HT1080 (cell line): Measurements from ENCODE around the gene MYO1E. TPM values are rescaled to one million over a fixed set of nuclear protein-coding genes. Genes with fewer than 3 reads are reported as not detected.

ENCODE experiments used
- DNase-seq: peaks from one replicate; pipeline ENCODE4 v3.0.0-alpha.2; 2015; ENCODE audit warnings: low read depth
- total RNA-seq: library from RNA; depleted of rRNA; stranded (reverse); fragments of >200 nt; shearing (Covaris generic); gene quantifications from 2 replicates; pipeline ENCODE4 v1.2.3, GENCODE V29; 2014

MYO1E gene
- total RNA-seq, 1 experiment from 2014 or later: 20.2 TPM

DNA sequence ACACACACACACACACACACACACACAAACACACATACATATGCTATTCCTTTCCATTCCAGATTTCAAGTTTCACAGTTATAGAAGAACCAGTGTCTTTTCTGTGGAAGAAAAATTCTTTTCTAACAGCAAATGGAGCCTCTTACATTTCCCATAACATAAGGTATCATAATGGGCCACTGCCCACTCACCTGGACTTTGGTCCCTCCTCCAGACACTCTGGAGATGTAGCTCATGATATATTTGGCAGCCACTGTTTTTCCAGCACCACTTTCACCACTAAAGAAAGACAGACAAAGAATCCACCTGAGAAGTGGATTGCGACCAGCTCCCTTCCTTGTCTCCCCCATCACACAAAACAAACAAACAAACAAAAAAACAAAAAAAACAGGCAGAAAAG lies 136.3 kb downstream of the MYO1E start:
- no peak for DNase-seq

DNA sequence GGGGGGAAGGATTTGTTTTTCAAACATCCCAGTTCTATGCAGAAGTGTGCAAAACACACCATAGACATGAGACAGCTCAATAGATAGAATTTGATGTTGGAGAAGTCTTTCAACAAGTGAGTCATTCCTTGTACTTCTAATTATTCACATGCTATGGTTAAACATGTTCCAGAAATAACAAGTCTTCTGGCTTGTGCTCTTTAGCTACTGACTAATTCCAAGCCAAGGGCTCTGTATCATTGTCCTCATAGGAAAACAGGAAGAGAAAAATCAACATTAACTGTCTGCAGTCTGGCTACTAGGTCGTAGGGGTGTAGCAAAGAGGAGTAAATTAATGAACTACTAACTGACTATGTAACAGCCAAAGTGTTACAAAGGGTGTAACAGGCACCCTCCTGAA lies 140.2 kb downstream of the MYO1E start:
- DNase-seq: peak; percentile 80

DNA sequence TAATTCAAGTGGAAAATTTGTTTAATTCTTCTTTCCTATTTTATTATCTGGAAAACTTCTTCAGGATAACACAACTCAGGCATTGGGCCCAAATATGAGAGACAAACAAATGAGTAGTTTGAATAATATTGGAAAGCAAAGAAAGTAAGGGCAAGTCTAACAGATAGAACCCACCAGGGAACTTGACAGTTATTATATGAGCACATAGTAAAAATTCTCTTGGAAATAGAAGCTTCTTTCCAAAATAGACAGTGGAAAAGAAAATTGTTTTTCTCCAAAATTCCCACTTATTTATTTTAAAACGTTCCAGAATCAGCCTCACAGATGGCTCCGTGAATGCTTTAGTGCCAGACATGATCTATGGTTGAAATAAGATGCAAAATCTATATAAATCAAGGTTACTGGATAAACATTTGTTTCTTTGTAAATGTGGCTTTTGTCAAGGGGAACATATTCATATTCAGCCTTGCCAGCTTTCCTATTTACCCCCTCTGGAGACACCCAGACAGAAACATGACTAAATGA lies 142.1 kb downstream of the MYO1E start:
- no peak for DNase-seq

DNA sequence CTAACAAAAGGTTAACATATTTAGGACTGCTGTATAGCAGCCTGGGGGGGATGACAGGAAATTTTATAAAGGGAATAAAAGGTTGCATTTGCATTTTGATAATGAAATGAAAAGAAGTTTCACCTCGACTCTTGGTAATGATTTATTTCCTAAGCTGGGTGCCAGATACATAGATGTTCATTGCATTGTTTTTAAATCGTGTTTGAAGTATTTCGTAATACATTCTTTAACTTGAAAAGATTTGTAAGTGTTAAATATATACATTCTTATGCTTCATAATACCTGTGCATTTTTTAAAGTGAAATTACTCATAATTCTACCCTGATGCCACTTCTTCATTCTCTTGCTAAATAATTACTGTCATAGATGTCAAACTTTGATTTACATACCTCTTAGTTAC lies 143.2 kb downstream of the MYO1E start:
- DNase-seq: no peak

DNA sequence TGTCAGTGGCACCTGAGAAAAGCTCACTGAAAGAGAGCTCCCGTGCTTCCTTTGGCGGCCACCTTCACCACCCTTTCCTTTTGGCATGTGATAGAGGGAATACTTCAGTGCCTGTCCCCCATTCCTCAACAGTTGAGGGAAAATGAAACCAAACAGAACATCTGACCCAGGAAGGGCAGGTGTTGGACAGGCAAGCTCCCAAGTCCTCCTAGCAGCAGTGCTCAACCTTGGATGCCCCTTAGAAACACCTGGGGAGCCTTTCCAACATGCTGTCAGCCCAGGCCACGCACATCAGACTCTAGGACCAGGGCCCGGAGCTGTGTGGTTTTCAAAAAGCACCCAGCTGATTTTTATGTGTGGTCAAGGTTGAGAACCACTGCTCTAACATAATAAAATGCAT lies 143.7 kb downstream of the MYO1E start:
- DNase-seq: no peak

DNA sequence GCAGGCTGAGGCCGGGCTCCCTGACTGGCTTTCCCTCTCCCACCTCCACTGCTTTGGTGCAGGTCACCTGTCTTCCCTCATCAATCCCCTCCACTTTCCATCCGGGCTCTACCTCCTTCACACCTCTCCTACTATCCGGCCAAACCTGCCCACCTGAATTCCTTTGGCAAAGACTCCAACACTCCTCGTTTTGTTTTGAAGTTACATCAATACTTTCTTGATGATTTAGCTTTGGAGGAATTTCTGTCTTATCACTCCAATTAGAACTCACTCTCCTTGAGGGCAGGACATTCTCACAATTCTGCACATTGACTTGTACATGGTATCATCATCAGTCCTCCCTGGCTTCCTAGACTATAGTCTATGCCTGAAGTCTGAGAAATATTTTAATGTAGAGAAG lies 145.7 kb downstream of the MYO1E start:
- DNase-seq: no peak

DNA sequence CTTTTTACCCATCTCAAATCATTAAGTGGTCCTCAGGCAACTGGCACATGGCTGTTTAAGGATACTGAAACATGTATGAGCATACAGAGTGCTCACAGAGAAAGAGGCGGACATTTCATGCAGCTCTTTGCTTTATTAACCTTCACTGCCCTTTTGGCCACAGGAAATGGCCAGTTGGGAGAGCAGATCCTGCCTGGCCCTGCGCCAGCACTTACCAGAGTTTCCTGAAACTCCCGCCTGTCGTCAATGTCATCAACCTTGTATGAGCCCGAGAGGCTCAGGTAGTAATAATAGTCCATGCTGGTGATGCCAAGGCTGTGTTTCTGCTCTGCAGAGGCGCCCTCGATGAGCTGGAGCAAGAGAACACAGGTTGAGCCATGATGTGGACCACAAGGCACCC lies 148.2 kb downstream of the MYO1E start:
- no peak for DNase-seq

DNA sequence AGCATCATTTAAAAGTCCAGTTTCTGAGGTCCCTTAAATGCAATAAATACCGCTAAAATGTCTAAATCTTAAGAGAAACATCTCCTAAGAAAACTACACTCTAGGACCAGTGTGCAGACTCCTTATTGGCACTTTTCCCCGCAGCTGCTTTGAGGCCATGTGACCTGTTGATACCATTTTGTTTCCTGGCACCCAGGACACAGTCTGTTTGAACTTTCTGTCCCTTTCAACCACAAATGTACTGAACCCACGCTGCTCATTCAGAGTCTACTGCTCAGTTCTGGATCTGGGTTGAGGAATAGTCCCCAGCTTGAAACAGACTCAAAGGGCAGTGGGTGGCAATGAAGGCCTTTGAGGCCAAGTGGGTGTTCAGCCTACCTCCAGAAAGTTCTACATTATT lies 148.9 kb downstream of the MYO1E start:
- DNase-seq: no peak

DNA sequence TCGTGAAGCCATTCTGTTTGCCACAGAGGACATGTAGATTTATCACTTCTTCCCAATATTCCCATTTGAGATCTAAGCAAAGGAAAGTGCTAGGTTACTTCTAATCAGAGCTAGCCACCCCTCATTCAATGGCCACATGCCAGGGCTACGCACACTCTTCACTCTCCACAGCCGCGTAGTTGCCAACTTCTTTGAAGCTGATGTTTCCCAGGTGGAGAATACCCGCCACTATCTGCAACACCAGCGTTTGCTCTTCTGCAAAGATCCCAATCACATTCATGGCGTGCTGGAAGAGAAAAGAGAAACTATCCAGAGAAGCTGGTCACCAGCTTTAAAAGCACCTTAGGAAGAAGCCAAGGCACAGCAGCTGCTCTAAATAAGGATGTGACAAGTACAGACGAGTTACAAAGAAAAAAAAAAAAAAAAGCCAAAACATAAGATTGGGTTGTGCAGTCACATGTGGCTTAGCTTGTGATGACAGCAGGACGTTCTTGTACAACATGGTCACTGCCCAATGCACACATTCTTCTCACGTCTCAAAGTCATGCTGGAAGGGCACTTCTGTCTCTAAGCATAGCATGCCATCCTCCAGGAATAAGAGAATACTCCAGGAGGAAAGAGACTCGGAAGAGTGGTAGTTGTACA lies 149.6 kb downstream of the MYO1E start:
- no peak for DNase-seq

DNA sequence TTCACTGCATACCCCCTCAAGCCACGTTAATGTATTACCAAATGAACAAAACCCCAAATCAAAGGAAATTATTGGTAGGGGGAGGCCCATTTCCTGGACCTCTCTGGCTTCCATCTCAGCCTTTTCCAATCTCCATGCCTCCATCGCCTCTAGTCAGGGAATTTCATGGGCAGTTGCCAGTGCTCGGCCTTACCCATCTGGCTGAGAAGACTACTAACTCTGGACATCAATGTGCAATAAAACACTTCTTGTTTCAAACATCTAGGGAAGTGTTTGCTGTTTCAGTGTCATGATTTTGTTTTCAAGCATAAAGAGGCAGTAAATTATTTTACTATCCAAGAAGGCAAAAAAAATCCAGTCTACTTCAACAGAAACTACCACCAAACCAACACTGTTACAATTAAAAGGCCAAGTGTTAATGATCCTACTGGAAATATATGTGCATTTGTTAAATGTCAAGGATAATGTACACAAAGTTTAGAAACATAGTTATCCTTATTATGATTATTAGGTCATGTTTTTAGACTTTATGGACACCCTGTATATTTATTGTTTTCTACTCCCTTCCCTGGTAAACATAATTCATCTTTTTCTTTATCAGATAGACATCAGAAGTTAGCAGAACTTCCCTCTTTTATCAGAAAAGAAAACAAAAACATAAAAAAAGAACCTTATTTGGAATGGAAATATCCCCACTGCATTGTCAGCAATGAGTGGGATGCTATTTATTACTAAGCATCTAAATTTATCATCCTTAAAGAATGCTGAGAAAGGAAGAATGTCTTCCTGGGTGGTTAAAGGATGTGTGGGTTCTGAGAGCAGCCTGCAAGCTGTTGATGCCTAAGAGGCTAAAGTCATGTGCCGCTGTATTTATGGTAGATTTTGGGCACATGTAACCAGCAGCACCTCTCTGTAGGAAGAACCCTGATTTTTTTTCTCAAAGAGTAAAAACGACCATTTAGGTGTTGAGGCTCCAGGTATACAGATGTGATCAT lies 150.9 kb downstream of the MYO1E start:
- peak; percentile 83 for DNase-seq

DNA sequence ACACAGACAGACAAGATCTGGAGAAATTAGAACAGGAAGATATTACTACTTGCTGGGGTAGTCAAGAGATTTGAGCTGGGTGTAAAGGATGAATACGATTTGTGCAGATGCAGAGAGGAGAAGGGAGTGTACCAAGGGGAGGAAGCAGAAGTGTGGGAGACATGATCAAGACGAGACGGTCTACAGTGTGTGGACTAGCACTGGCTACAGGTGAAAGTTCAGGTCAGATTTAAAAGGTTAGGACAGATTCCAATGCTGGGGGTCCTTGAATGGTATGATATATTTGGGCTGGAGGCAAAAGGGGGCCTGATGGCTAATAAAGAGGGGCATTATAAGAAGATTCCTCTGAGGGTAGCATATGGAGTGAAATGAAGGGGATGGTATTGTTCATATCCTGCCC lies 154.0 kb downstream of the MYO1E start:
- no peak for DNase-seq

DNA sequence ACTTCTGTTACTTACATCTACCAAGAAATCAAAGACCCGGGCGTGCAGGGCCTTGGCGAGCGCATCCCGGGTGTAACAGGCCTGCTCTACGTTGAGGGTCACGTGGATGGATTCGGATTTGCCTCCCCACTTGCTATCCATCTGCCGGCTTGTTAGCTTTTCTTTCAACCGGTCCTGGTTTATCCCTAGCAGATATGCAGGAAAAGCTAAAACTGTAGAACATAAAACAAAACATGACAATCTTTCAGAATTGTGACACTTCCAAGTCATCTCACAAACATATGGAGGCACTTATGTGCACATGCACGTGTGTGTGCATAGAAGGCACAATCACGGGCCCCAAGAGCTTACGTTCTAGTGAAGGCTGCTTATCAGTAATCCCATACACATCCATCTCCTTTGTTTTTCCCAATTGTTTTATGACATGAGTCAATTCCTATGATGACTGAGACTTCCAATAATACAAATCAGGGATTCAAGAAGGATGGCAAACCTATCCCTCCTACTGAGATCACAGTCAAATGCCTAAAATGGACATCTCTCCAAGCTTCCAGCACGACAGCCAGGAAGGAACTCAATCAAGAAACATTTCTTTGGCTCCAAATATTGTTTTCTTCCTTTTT lies 154.7 kb downstream of the MYO1E start:
- no peak for DNase-seq

DNA sequence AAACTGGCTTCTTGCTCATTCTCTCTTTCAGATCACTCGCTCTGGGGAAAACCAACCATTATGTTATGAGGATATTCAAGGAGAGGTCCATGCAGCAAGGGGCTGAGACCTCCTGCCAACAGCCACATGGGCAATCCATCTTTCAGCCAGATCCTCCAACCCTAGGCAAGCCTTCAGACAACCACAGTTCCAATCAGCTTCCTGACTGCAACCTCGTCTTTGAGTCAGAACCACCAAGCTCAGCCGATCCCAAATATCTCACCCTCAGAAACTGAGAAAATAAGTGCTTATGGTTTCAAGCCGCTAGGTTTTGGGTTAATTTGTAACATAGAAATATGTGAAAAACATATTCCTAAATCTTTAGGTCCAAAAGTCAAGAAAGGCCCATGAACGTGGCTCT lies 155.8 kb downstream of the MYO1E start:
- no peak for DNase-seq

DNA sequence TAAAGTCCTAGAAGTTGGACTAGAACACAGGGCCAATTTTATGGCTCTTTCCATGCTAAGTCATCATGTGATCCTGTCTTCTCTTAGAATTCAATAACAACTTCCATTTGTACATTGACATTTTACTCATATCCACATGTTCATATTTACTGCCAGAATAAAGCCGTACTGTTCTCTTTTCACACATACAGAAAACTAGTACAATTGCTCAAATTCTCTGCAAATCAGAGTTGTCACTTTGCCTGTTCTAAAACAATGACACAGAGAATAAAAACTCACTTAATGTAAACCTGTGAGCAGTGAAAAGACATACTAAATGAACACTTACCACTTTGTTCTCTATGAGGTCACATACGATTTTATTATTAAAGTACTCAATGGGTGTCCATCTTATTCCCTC lies 162.5 kb downstream of the MYO1E start:
- no peak for DNase-seq

DNA sequence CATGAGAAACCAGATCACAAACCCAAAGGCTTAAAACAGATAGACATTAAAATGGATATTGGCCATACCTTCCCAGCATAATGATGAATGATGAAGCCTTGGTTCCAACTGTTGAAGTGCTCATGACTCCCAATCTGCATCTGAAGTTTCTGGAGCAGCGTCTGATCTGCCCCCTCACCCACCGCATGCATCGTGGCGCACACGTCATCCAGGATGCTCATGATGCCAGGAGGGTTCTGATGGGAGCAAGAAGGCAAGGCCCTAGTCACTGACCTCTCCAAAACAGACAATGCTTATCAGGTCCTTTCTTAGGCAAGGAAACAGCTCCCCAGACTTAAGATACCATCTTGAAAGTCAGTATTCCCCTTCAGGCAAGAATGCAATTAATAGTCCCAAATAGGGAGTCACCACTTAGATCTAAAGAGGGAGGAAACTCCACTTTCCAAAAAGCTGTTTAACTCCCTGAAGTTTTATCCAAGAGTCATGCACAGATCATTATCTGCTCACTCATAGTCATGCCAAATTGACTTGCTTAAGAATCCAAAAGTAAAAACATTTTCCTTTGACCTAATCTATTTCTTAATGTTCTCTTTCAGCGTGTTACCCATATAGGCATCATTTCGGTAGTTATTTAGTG lies 163.9 kb downstream of the MYO1E start:
- no peak for DNase-seq

DNA sequence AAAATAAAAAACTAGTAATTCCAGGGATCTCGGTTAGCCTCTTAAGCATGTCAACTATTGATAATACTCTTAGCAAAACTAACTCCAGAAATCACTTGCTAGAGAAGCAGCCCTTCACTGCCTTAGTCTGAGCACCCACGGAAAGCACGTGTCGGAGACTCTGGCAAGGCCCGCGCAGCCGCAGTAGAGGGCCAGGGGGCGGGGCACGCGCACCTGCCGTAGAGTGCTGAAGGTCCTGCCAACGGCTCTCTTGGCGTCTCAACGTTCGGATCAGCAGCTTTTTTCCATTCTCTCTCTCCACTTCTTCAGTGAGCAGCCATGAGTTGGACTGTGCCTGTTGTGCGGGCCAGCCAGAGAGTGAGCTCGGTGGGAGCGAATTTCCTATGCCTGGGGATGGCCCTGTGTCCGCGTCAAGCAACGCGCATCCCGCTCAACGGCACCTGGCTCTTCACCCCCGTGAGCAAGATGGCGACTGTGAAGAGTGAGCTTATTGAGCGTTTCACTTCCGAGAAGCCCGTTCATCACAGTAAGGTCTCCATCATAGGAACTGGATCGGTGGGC lies 166.0 kb downstream of the MYO1E start, which contains the start of gene LDHAL6B:
Gene LDHAL6B (plus strand): TSS at position 221 of the 561 bp plus-strand sequence. CDS start 98 bp downstream, at position 319.
- no peak for DNase-seq

DNA sequence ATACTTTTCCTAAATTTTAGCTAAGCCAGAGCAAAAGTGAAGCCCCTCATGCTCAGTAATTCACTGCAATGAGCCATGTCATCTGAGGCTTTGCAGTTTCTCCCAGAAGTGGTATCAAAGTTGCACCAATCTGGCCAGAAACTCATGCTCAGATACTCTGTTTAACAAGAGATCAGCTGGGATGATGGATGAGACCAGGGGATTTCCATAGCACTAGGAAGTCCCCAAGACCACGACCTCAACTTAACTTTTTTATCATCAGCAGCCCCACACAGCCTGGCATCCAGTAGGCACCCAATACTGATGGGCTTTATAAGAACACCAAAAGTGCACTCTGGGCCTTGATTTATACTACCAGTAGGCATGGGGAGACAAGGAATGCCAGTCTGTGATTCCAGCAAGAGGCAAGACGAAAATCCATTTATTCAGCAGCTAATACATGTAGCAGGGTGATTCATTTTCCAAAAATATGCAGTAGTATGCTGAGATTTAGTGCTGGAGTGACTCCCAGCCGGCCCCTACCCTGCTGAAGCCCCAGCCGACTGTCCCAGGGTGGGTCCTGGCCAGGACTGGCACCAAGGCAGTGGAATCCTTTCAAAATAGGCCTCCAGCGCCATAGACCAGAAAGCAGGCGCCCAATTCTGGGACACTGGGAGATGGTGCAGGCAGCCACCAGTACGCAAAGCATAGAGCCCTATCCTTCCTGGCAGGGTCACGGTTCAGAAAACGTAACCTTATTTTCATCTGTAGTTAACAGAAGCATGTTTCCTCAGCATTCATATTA lies 166.6 kb downstream of the MYO1E start:
- no peak for DNase-seq

DNA sequence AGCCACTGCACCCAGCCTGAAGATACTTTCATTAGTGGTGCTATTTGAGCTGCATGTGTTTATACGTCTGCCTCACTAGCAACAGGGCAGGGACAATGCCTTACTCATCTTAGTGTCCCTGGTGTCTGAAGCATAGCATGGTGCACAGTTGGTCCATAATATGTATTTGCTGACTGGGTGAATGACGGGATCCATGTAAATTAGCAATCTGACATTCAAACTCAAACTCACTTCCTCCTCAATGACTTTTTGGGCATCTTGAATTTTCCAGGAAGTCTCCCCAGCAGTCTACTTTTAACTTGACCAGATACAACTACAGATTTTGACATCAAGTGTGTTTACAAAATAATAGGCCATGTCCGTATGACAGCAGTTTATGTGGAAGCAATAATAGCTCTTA lies 169.0 kb downstream of the MYO1E start:
- DNase-seq: no peak

DNA sequence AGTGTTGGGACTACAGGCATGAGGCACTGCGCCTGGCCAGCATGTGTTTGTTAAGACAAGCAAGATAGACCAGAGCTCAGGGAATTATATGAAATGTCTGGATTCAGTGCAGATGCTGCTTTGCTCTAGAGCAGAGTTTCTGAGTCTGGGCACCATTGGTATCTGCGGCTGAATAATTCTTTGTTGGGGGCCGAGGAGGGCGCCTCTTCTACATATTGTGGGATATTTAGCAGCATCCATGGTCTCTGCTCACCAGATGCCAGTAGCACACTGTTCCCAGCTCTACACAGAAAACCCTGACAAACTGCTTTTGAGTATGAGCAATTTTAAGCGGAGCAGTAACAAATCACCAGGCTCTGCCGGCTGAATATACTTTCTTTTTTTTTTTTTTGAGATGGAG lies 169.7 kb downstream of the MYO1E start:
- DNase-seq: no peak

DNA sequence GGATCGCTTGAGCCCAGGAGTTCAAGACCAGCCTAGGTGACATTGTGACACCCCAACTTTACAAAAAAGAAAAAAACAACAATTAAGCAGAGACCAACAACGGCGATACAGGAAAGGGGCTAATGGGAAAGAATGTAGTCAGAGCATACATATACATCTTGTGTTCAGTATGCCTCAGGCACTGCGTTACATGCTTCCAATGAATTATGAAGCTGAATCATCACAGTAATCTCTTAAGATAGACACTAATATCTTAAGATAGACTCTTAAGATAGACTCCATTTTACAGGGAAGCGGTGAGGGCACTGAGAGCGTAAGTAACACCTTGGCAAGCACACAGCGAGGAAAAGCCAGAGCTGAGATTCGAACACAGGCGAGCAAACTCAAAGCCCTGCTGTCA lies 172.1 kb downstream of the MYO1E start:
- no peak for DNase-seq
